HG02852 (cell line): ENCODE data around the gene STIMATE.

Experiments used
- ATAC-seq: cut with Tn5 transposase; IDR thresholded peaks from one replicate; pipeline ENCODE4 v1.9.1; 2021; ENCODE audit warnings: mild to moderate bottlenecking, moderate library complexity; ENCODE audit not compliant: unreplicated experiment

Gene STIMATE

DNA sequence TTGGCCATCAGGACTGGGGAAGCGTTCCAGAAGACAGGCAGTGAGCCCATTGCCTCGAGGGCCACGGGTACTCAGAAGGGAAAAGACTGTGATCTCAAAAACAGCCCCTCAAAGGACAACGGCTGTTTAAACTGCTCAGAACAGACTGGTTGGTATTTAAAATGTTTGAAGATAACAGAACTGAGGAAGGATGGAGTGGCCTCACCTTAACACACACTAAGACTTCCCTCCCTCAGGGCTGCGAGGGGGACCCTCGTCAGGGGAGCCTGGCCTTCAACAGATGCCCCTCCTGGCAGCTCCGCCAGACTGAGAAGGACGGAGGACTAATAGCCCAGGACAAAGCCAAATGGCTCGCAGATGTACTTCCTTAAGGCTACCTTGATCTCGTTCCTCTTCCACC is 2.6 kb downstream of the STIMATE start:
- no peak for ATAC-seq

DNA sequence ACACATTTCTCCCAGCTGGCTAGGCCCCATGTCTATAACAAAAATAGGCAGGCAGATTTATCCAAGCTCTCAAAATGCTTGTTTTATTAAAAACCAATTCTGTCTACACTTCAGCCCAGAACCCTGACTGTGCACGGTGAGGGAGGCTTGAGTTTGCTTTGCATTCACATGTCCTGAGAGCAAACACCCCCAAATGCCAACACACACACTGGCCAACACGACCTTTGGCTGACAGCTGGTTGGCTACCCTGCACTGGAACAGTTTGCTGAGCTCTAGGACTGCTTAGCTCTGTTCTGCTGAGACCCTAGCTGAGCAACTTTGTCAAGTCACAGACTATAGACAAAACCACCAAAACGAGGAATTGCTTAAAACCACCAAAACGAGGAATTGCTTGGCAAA is 3.6 kb downstream of the STIMATE start:
- ATAC-seq, result no peak

DNA sequence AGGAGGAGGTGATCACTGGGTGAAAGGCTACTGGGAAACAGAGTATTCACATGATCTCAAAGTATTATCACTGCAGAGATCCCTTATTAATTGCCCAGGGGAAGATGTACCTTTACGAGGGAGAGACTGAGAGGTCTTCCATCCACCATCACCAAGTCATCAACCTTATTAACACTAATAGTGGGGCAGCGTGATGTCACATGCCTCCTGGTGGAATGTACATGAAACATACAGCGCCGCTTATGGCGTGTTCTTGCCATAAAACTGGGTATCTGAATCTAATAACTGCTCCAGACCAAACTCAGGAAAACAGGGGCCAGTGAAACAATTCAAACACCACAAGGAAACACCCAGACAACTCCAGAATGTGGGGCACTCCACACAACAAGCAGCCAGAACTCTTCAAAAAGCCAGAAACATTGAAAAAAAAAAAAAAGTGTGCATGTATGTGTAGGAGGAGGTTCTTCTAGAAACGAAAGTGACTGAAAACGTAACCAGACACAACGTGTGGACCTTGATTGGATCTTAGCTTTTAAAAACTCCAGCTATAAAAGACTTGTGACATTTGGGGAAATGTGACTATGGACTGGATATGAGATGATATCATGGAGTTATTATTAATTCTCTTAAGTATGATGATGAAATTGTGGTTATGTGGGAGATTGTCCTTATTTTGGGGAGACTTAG is 4.6 kb downstream of the STIMATE start:
- no peak for ATAC-seq

DNA sequence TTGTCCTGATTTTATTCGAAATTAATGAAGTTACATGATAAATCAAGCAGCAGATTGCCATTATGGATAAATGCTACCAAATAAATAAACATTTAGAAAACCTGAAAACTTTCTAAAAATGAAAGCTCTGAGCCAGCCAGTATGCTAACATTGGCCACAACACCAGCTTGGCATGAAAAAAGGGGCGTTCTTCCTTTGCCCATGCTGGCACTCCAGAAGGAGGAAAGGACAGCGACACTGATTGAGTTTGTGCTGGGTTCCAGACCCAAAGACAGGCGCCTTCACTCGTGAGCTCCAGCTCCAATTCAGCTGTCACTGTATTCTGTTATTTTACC is 5.1 kb downstream of the STIMATE start:
- ATAC-seq, result no peak

DNA sequence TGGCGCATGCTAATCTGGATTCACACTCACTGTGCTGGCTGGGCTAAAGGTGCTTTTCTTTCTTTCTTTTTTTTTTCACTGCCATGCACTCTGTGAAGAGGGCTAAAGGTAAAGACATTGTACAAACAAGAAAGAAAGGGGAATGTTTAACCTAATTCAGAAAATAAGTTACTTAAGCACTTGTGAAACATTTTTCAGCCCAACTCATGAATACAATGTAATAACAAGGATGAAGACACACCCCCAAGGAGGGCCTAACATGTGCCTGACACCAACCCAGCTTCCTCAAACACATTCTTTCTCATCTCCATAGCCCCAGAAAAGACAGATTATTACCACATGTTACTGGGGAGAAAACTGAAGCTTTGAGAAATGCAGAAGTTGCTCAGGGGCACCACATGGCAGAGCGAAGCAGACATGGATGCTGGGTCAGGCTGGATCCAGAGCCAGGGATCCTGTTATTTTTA is 5.7 kb downstream of the STIMATE start:
- ATAC-seq, result no peak

DNA sequence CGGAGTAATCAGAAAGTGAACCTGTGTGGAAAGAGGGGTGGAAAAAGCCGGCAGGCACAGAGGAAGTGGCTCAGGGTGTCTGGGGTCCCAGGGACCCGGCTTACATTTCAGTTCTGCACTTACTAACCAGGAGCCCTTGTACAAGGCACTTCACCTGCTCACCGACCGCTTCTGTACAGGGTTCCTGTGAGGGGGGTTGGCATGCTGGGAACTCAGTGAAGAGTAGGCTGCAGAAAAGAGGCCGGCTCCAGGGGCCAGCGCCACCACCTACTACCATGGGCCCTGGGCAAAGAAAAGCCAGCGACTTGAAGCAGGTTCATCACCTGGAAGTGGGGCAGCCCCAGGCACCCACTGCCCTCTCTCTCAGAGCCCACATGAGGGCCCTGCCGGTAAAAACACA is 6.2 kb downstream of the STIMATE start:
- no peak for ATAC-seq

DNA sequence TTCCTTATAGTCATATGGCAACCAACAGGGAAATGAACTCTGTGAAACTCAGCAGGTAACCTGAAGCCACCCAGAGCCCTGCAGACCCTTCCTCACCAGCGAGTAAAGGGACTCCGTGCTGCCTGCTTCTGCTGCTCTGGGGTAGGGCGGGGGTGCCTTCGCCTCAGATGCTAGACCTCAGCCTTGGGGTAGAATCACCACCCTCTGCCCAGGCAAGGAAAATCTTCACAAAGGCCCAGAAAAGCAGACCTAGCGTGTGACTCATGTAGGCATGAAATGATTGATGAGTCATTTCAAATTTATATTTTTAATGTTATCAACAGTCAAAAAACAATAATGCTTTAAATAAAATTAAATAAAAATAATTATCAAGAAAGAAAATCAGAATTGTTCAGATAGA is 6.6 kb downstream of the STIMATE start:
- no peak for ATAC-seq

DNA sequence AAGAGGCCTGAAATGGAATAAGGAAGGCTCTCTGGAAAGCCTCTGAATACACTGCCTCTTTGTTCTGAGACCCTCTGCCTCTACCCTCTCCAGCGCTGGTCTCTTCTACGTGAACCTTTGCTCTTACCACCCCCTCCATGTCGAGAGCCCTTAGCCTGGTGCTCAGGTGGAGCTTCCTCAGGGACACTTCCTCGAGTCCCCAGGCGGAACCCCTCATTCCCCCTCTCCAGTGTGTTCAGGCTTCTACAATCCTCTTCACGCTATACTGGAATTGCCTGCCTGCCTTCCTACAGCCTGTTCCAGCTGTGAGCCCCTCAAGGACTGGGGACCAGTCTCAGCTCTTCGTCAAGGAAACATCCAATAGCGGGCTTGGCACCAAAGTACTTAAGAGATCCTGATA is 7.4 kb downstream of the STIMATE start:
- ATAC-seq, result no peak

DNA sequence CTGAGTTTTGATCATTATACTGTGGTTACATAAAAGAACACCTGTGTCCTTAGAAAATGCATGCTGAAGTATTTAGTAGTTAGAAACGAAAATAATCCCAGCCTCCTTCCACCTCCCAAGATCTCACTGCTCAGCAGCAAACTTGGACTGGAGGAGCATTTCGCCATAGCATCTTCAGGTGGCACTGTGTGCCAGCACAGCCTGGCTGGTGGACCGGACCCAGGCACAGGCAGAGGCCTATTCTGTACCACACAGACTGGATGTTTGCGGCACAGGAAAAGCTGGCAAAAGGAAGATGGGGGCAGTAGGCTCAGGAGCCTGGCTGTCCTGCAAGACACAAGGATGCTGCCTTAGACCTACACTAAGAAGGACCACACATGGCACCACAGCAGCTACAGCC is 10.2 kb downstream of the STIMATE start:
- ATAC-seq, result no peak

DNA sequence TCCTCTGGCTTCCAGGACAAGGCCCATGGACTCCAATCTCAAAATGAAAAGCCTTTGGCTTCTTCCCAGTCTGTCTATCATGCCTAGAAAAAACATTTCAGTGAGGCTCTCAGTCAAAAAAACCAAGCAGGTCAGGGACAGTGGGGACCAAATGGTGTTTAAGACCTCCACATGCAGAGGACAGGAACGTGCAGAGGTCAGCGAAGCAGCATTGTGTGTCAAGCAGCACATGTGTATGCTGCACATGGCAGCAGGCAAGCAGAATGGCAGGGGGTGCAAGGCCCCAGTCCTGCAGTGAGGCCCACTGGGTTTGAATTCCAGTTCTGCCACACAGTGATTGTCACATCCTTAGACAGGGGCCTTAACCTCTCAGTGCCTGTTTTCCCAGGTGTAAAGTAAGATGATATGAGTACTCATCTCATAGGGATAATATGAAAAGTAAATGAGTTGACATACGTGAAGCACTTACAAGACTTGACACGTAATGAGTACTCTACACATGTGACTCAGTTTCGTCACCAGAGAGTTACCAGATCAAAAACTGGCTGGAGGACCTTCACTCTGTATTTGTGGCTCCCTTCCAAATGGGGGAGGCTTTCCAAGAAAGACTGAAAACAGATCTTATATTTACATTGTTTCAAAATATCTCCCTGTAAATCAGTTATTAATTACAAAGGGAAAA is 11.2 kb downstream of the STIMATE start:
- ATAC-seq, result no peak

DNA sequence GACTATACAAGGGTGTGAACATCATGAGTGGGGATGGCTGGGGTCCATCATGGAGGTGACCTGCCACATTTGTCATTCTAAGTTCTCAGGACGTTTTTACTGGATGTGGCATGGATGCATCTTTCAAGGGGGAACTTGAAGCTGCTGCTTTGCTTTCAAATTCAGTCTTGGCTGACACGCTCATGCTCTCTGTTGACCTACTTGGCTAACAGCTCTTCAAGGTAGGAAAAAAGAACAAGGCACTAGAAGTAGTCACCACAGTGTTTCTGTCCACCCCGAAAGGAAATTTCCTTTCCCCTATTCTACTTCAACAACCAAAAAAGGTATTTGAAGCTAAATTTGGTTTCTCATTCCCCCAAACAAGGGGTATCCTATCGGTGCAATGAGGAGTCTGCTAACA is 15.0 kb downstream of the STIMATE start:
- no peak for ATAC-seq

DNA sequence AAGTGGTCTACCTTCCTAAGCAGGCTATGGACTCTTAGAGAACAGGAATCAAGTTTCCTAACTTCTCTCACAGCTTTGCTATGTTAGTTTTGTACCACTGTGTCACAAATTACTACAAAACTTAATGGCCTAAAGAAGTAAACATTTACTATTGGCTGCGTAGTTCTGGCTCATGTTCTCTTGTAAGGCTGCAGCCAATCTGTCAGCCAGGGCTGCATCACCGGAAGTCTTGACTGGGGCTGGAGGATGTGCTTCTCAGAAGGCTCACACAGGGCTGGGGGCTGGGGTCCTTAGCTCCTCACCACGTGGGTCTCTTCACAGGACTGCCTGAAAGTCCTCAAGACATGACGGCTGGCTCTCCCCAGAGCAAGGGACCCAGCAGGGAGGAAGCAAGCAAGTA is 15.5 kb downstream of the STIMATE start:
- ATAC-seq, result no peak

DNA sequence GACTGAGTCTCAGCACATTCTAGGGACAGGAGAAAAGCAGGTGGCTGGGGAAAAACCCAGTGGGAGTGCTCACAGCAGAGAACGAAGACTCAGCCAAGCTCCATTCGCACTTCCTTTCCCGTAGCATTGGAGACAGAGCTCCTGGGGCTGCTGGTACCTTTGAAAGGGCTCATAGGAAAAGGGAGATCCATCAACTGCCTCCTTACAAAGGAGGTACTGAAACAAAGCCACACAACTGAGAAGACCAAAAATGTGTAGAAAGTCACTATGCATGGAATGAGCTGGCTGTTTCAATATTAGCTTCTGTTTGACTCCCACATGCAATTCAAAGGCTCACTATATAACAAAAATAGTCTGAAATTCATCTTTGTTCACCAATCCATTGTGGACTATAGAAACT is 16.9 kb downstream of the STIMATE start:
- ATAC-seq, result peak; percentile 71

DNA sequence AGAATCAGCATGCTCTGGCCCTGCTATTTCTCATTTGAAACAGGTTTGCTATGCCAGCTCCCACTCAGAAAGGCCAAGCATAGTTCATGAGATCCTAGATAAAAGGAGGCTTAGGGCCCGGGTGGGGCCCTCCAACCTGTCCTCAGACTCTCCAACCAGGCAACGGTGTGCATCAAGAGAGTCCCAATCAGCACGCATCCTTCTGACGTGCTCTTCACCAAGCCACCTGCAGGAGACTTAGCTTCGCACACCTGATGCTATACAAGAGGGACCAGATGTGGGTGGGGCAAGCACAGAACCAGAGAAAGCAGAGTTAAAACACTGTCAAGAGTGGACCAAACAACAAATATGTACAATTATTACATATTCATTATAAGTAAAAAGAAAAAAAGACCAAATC is 17.3 kb downstream of the STIMATE start:
- peak; percentile 32 for ATAC-seq

DNA sequence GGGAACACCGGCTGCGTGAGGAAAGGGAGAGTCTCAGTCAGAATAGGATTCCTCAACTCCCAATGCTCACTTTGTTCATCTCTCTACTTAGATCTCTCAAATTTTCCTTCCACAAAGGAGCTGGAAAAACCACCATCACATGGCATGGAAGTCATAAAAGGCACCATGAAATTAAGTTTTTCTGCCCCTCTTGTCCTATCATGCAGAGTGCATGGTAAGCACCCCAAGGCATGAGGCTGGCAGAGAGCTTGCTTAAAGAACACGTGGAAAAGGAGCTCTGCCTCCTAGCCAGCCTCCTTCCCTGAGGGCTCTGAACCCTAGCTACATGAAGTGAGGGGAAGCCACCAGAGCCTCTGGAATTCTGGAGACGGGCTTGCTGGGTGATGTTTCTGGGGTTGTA is 17.8 kb downstream of the STIMATE start:
- ATAC-seq, result no peak

DNA sequence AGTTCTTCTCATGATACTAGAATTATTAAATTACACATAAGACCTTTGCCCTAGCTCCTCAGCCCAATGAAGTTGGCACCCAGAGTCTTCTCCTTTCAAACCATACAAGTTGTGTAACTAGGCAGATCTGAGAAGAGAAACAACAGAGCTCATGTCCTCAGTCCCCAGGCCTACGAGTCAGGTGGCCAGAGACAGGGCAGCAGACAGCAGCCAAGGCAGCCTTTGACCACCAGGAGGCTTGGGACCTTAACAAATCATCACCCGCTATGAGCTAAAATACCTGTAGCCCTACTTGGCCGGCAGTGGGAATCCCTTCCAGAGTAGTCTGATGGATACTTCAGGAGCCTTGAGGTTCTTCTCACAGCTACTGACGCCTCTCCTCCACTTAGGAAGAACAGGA is 18.3 kb downstream of the STIMATE start:
- ATAC-seq, result no peak

DNA sequence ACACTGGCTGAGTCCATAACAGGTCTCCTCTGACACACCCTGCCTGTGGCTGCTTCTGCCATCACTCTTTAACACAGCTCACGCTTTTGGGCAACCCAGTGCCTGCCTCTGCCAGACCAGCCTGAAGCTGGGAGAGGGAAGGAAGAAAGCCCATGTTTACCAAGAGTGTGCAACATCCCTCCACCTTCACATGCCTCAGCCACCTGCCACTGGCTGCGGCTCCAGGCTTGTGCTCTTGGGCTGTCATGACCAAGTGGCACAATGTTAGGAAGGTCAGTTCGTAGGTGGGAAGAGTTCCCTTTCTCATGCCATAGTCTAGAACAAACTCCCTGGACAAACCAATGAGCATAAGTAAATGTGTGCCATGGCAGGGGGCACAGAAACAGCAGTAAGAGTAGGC is 20.3 kb downstream of the STIMATE start:
- no peak for ATAC-seq

DNA sequence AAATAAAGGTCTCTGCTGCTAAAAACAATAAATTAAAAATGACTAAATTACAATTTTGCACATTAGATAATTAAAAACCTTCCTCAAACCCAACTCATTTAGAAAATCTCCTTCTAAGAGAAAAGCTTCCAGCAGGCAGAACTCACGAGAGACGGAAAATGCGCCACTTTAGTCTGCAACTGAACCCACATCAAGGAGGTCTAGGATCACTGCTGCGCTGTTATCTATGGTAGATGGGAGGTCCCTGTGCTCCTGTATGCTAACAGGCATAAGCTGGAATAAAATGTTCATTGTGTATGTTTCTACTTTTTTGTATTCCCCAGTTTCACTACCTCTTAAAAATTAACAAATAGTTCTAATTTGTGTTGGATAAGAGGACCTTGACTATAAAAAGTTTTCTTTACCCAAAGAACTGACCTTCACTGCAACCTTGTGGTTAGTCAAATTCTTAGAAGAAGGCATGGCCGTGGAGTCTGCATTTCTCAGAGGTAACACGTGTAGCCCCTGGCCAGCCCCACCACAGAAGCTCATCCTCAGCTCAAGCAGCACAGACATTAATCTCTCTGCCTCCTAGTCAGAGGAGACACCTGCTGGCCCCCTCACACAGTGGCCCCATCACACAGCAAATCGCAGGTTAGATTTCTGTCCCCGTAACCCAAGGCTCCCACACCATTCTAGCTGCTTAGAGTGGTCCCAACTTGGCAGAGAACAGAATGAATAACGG is 22.3 kb downstream of the STIMATE start:
- ATAC-seq, result no peak

DNA sequence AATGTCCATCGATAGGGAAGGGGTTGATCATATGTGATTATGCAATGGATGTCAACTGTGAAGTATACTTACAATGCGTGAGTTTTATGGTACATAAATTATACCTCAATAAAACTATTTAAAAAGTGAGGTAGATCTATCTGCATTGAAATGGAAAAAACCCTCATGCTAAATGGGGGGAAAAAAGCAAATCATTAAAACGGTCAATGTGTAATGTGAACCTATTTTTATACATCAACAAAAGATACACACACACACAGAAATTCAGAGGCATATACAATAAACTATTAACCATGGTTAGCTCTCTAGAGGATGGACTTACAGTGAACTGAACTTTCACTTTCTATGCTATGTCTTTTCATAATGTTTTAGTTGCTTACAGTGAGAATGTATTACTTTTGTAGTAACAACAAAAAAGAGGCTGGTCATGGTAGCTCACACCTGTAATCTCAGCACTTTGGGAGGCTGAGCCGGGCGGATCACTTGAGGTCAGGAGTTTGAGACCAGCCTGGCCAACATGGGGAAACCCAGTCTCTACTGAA is 23.1 kb downstream of the STIMATE start:
- ATAC-seq, result no peak

DNA sequence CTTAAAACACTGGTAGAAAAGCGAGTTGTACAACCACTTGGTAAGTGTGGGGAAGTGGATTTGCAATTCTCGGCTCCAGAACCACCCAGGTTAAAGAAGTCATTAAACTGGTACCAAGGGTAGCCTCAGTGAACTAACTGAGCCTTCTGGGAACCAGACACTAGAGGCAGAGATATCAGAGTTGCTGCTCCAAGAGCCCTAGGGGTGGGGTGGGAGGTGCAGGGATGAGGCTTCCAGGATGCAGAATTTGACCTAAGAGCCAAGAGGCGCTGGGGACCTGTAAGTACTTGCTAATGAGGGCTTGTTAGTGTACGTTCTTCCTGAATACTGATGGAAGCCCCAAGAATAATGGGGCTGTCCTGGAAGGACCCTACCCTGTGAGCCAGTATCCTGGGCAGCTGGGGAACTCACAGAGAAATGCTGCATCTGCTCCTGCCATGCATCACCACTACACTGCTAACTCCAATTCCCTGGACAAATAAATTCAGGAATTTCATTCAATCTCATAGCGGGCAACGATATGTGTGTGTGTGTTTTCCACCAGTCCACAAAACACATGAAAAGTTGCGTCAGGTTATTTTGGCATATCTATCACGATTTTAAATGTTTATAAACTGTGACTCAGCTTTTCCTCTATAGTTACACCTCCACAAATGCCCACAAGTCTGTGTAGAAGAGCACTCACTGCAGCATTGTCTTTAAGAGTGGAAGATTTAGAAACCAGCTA is 23.8 kb downstream of the STIMATE start:
- ATAC-seq, result no peak

DNA sequence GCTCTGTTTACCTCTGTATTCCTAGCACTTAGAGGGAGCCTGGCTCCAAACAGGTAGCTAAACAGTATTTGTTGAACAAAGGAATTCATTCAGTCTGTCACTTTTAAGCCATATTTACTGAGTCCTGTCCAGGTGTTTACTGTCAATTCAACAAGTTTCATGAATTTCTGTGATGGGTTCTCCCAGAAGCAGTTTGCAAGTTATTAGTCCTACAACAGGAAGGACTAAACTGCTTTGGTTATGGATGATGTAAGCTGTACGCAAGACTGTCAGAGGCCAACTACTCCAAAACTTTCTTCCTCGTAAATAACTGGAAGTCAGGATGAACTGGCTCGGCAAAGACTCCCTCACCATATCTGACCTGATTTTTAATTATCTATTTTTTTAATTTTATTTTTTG is 25.1 kb downstream of the STIMATE start:
- ATAC-seq, result no peak
